H1 (cell line): ENCODE data around the gene EZH1. TPM values are rescaled to one million over a fixed set of nuclear protein-coding genes. Genes with fewer than 3 reads are reported as not detected.
A peak's percentile ranks its signal among the peaks of the same experiment; 100 is the strongest.

Experiments used
- CTCF ChIA-PET: fragments of 300-600 bp; sonication (Branson Sonifier 250); formaldehyde crosslinking; loops from one replicate; lab custom pipeline; 2021; ENCODE audit not compliant: partially characterized antibody; lab: Charles Lee
- POLR2A ChIA-PET: fragments of 300-600 bp; sonication (Branson Sonifier 250); formaldehyde crosslinking; loops from one replicate; lab custom pipeline; 2021; ENCODE audit warnings: inconsistent platforms; ENCODE audit not compliant: partially characterized antibody; lab: Charles Lee
- DNase-seq, 2 experiments: peaks; one replicate each; pipeline versions ENCODE4 v3.0.0 to v3.0.0-alpha.2; 2010 to 2022; ENCODE audit warnings: low spot score in 2 of 2, low read depth in 1 of 2, mixed read lengths in 1 of 2
- FAIRE-seq: peaks from 2 replicates; lab custom pipeline; 2011; peaks lifted over from hg19 to GRCh38; lab: Jason Lieb, UNC
- H2AFZ ChIP-seq: 2 replicates; pipeline ENCODE4 v1.8.1; 2012; ENCODE audit warnings: low read length, inconsistent platforms
- H2AK5ac ChIP-seq: 2 replicates; pipeline ENCODE4 v1.6.1; 2013; ENCODE audit warnings: low read depth, low read length
- H2BK120ac ChIP-seq: replicated peaks from 2 replicates; pipeline ENCODE3; 2013; ENCODE audit warnings: low read depth, low read length, inconsistent platforms
- H2BK12ac ChIP-seq: 2 replicates; pipeline ENCODE4 v1.6.1; 2013; ENCODE audit warnings: low read depth, low read length
- H2BK15ac ChIP-seq: 2 replicates; pipeline ENCODE4 v1.6.1; 2013; ENCODE audit warnings: low read length
- H2BK20ac ChIP-seq: 2 replicates; pipeline ENCODE4 v1.6.1; 2013; ENCODE audit warnings: low read length
- H2BK5ac ChIP-seq: 2 replicates; pipeline ENCODE4 v1.6.1; 2013; ENCODE audit warnings: low read depth, low read length
- H3K14ac ChIP-seq: 2 replicates; pipeline ENCODE4 v1.6.1; 2013; ENCODE audit warnings: inconsistent platforms; ENCODE audit not compliant: insufficient read length
- H3K18ac ChIP-seq: 2 replicates; pipeline ENCODE4 v1.6.1; 2013; ENCODE audit warnings: low read length; ENCODE audit errors: extremely low read depth
- H3K23ac ChIP-seq: 2 replicates; pipeline ENCODE4 v1.6.1; 2013; ENCODE audit warnings: inconsistent platforms; ENCODE audit not compliant: insufficient read length
- H3K23me2 ChIP-seq: 2 replicates; pipeline ENCODE4 v1.6.1; 2013; ENCODE audit warnings: low read depth, low read length
- H3K27ac ChIP-seq: 2 replicates; pipeline ENCODE4 v1.6.1; 2011; ENCODE audit warnings: low read depth, low read length, inconsistent platforms
- H3K27me3 ChIP-seq, 4 experiments: replicated peaks in 1 of 4; 1 replicate in 1 of 4; 2 replicates in 3 of 4; pipeline versions ENCODE4 v1.6.1 to v1.8.1; 2011 to 2013; ENCODE audit warnings: low read length in 3 of 4, mild to moderate bottlenecking in 3 of 4, inconsistent platforms in 2 of 4, mixed read lengths in 2 of 4, moderate library complexity in 1 of 4; ENCODE audit not compliant: control insufficient read depth in 3 of 4, insufficient read depth in 3 of 4; ENCODE audit errors: extremely low read depth in 1 of 4
- H3K36me3 ChIP-seq, 4 experiments: 2 replicates each; pipeline versions ENCODE4 v1.6.1 to v1.8.1; 2011 to 2013; ENCODE audit warnings: mild to moderate bottlenecking in 4 of 4, low read length in 3 of 4, moderate library complexity in 2 of 4, control low read depth in 1 of 4, inconsistent platforms in 1 of 4; ENCODE audit not compliant: insufficient read depth in 4 of 4, control insufficient read depth in 2 of 4
- H3K4ac ChIP-seq: replicated peaks from 2 replicates; pipeline ENCODE3; 2013; ENCODE audit warnings: low read length, low read depth, mixed read lengths, inconsistent platforms; ENCODE audit not compliant: insufficient read length
- H3K4me1 ChIP-seq, 4 experiments: replicated peaks in 1 of 4; 1 replicate in 1 of 4; 2 replicates in 3 of 4; pipeline versions ENCODE4 v1.6.1 to v1.8.1; 2011 to 2013; ENCODE audit warnings: low read length in 3 of 4, inconsistent platforms in 2 of 4, mixed read lengths in 1 of 4; ENCODE audit not compliant: insufficient read depth in 4 of 4, control insufficient read depth in 3 of 4
- H3K4me2 ChIP-seq, 2 experiments: 2 replicates each; pipeline versions ENCODE4 v1.6.1 to v1.8.1; 2011 to 2013; ENCODE audit warnings: low read depth in 2 of 2, low read length in 2 of 2, control low read depth in 1 of 2, inconsistent platforms in 1 of 2, mild to moderate bottlenecking in 1 of 2; ENCODE audit not compliant: insufficient read depth in 1 of 2
- H3K4me3 ChIP-seq, 4 experiments: fragments of 200-600, 300-600 bp in 1 of 4; sonication (generic), shearing (Covaris generic), sonication (Bioruptor Twin) in 1 of 4; 2 replicates each; pipeline versions ENCODE4 v1.5.1 to v1.8.1; 2011 to 2016; ENCODE audit warnings: low read length in 4 of 4, low read depth in 3 of 4, control low read depth in 2 of 4, inconsistent platforms in 2 of 4, mild to moderate bottlenecking in 2 of 4, mixed read lengths in 1 of 4, moderate library complexity in 1 of 4; ENCODE audit not compliant: insufficient read depth in 2 of 4; ENCODE audit errors: extremely low read depth in 1 of 4
- H3K56ac ChIP-seq: replicated peaks from 2 replicates; pipeline ENCODE3; 2013; ENCODE audit warnings: low read depth, mild to moderate bottlenecking, mixed read lengths, low read length, inconsistent platforms; ENCODE audit not compliant: insufficient read length
- H3K79me1 ChIP-seq: 2 replicates; pipeline ENCODE4 v1.6.1; 2013; ENCODE audit warnings: low read depth, low read length, control low read depth
- H3K79me2 ChIP-seq, 2 experiments: 2 replicates each; pipeline versions ENCODE4 v1.6.1 to v1.8.1; 2012 to 2013; ENCODE audit warnings: low read length in 2 of 2, mild to moderate bottlenecking in 2 of 2, inconsistent platforms in 1 of 2; ENCODE audit not compliant: insufficient read depth in 2 of 2, control insufficient read depth in 1 of 2
- H3K9ac ChIP-seq, 4 experiments: replicated peaks in 1 of 4; 1 replicate in 1 of 4; 2 replicates in 3 of 4; pipeline versions ENCODE4 v1.6.1 to v1.8.1; 2011 to 2013; ENCODE audit warnings: low read depth in 3 of 4, low read length in 3 of 4, control low read depth in 2 of 4, mild to moderate bottlenecking in 2 of 4, moderate library complexity in 2 of 4, inconsistent platforms in 1 of 4; ENCODE audit errors: extremely low read depth in 1 of 4
- H3K9me3 ChIP-seq, 2 experiments: 2 replicates each; pipeline versions ENCODE4 v1.6.1 to v1.8.1; 2012 to 2013; ENCODE audit warnings: mild to moderate bottlenecking in 2 of 2, moderate library complexity in 2 of 2, control low read depth in 1 of 2, inconsistent platforms in 1 of 2, low read depth in 1 of 2, low read length in 1 of 2, mixed read lengths in 1 of 2; ENCODE audit not compliant: insufficient read depth in 2 of 2
- H4K20me1 ChIP-seq, 2 experiments: replicated peaks in 1 of 2; 2 replicates each; pipeline versions ENCODE3 to v1.8.1; 2011 to 2013; ENCODE audit warnings: inconsistent platforms in 2 of 2, low read length in 2 of 2, mild to moderate bottlenecking in 1 of 2; ENCODE audit not compliant: insufficient read depth in 2 of 2, control insufficient read depth in 1 of 2
- H4K5ac ChIP-seq: 2 replicates; pipeline ENCODE4 v1.6.1; 2013; ENCODE audit warnings: low read length, low read depth, mixed read lengths, inconsistent platforms; ENCODE audit not compliant: insufficient read length
- H4K8ac ChIP-seq: 2 replicates; pipeline ENCODE4 v1.8.0; 2013; ENCODE audit warnings: mild to moderate bottlenecking, moderate library complexity, low read length, inconsistent platforms; ENCODE audit not compliant: insufficient read depth; ENCODE audit errors: extremely low read depth
- H4K91ac ChIP-seq: replicated peaks from 2 replicates; pipeline ENCODE3; 2013; ENCODE audit warnings: low read length, mixed read lengths, inconsistent platforms; ENCODE audit not compliant: insufficient read length
- CTCF ChIP-seq, 3 experiments: IDR thresholded peaks; 1 replicate in 2 of 3; 2 replicates in 1 of 3; pipeline versions ENCODE4 v1.5.1 to v1.6.1; 2011; ENCODE audit warnings: low read length in 3 of 3, mild to moderate bottlenecking in 3 of 3, inconsistent platforms in 2 of 3, low read depth in 1 of 3, moderate library complexity in 1 of 3; ENCODE audit not compliant: insufficient read depth in 1 of 3; ENCODE audit errors: control extremely low read depth in 1 of 3
- EZH2 ChIP-seq: fragments of 200-600 bp; sonication (generic); IDR thresholded peaks from 2 replicates; pipeline ENCODE4 v1.7.1; 2012; ENCODE audit warnings: low read depth, mild to moderate bottlenecking, moderate library complexity, low read length, inconsistent platforms; ENCODE audit not compliant: severe bottlenecking
- HDAC2 ChIP-seq, 2 experiments: fragments of 300-600 bp in 1 of 2; sonication (generic) in 1 of 2; IDR thresholded peaks; 2 replicates each; pipeline ENCODE4 v1.6.1; 2011 to 2012; ENCODE audit warnings: low read depth in 2 of 2, low read length in 2 of 2, mild to moderate bottlenecking in 2 of 2, moderate library complexity in 2 of 2, borderline replicate concordance in 1 of 2, inconsistent platforms in 1 of 2
- MAFK ChIP-seq: IDR thresholded peaks from 2 replicates; pipeline ENCODE4 v1.6.1; 2012; ENCODE audit warnings: low read depth, mild to moderate bottlenecking, improper control_type of control experiment, low read length
- NANOG ChIP-seq: IDR thresholded peaks from 2 replicates; pipeline ENCODE4 v1.6.1; 2011; ENCODE audit warnings: low read length, low read depth, mild to moderate bottlenecking, inconsistent platforms; ENCODE audit not compliant: insufficient read depth, poor library complexity, severe bottlenecking
- SUZ12 ChIP-seq: fragments of 200-600 bp; sonication (generic); IDR thresholded peaks from 2 replicates; pipeline ENCODE4 v1.6.1; 2012; ENCODE audit warnings: mild to moderate bottlenecking, inconsistent platforms, low read length, moderate library complexity, mixed read lengths
- TEAD4 ChIP-seq: IDR thresholded peaks from 2 replicates; pipeline ENCODE4 v1.6.1; 2012; ENCODE audit warnings: low read depth, low read length, inconsistent platforms, mixed read lengths
- WGBS, 2 experiments: shearing (Covaris generic) in 1 of 2; methylation state at CpG; one replicate each; pipeline versions ENCODE4 v1.1.6 to v1.1.7; 2013 to 2015; ENCODE audit warnings: low lambda C conversion rate in 2 of 2, mixed read lengths in 2 of 2, inconsistent platforms in 1 of 2, low coverage in 1 of 2, missing lambda C conversion rate in 1 of 2; ENCODE audit not compliant: insufficient replicate concordance in 2 of 2, insufficient coverage in 1 of 2, insufficient read length in 1 of 2; ENCODE audit errors: extremely low coverage in 1 of 2, missing lambda C conversion rate in 1 of 2; 5-methylcytosine and 5-hydroxymethylcytosine counted together
- polyA plus RNA-seq, 7 experiments: library from polyadenylated mRNA; depleted of rRNA in 3 of 7; stranded (reverse) in 5 of 7; unstranded in 2 of 7; fragments of >200 nt in 5 of 7; fragments of 200-250 nt in 2 of 7; gene quantifications; 1 replicate in 5 of 7; 2 replicates in 1 of 7; 4 replicates in 1 of 7; pipeline versions ENCODE4 v1.2.1 to v1.2.3, GENCODE V29; 2011 to 2013; ENCODE audit warnings: missing spikeins in 2 of 7, mixed read lengths in 2 of 7
- total RNA-seq: library from RNA; stranded (reverse); fragmentation: NEBNext Ultra II Directional; extraction: Animal tissue kit (Norgen Biotek cat#: 25700); gene quantifications from 2 replicates; pipeline ENCODE4 v1.2.1, GENCODE V29; 2021

Gene EZH1
- total and polyA plus RNA-seq, 2 of the 8 experiments (the other 6 are each of a cell fraction or from before 2014, with no cell fraction given), result 17.4 to 20.8 TPM

- no peak for FAIRE-seq
- Histone ChIP-seq H3K4me2 (peak overlapping the region; percentile 58 to 88), H2AFZ (no peak overlapping the region), H3K36me3 (peaks cover 0 to 11% (median 0%) of the 10 kb centered on the region in 4 experiments; a peak in 3 of 8 replicates), H3K23me2 (peaks cover 31% of the 10 kb centered on the region), H3K4ac (peak overlapping the region; percentile 22), H3K27ac (no peak overlapping the region), H4K91ac (no peak overlapping the region), H3K27me3 (peaks cover 2 to 51% (median 36%) of the 10 kb centered on the region in 4 experiments), H3K9ac (peak overlapping the region in 2 of 4 experiments; percentile 46 to 47; a peak in 4 of 7 replicates), H3K14ac (no peak overlapping the region), H2BK5ac (no peak overlapping the region), H2BK15ac (no peak overlapping the region; the same call in 1 of the 2 replicates), H4K20me1 (peaks cover 3 to 13% of the 10 kb centered on the region in 2 experiments), H3K4me1 (peaks cover 0 to 56% (median 39%) of the 10 kb centered on the region in 4 experiments; a peak in 6 of 7 replicates)
- WGBS, 2 experiments, result 6% methylated on average over 26 of the region's 43 CpGs; no CpG with 5 or more reads in 1 of the 2 experiments
- TF ChIP-seq NANOG (no peak), HDAC2 (IDR thresholded peaks at IDR 0.05; ENCODE audit: borderline replicate concordance in 1 of 2, low read depth in 2 of 2, low read length in 2 of 2) (0 out of 4 replicates have a peak, but pooled peaks of 1 of the 2 experiments have one; percentile 22), CTCF (IDR thresholded peaks at IDR 0.05; ENCODE audit: control extremely low read depth in 1 of 3, insufficient read depth in 1 of 3, low read depth in 1 of 3, low read length in 3 of 3) (no peak), EZH2 (peak; percentile 45), TEAD4 (peak; percentile 65), SUZ12 (peak; percentile 32; the same call in 1 of the 2 replicates), MAFK (no peak)
- TF ChIP-seq, all 59 proteins: peak for 4
- Histone ChIP-seq H3K79me1 (no peaks in the 10 kb centered on the region), H3K56ac (no peak overlapping the region), H2BK12ac (peak overlapping the region; percentile 68; the same call in 1 of the 2 replicates), H3K9me3 (no peaks in the 10 kb centered on the region), H4K5ac (peak overlapping the region; percentile 12), H2BK20ac (no peak overlapping the region; the same call in 1 of the 2 replicates), H3K23ac (no peak overlapping the region), H2BK120ac (no peak overlapping the region), H3K4me3 (peak overlapping the region; percentile 77 to 84 (median 82)), H3K79me2 (no peaks in the 10 kb centered on the region), H3K18ac (peak overlapping the region; percentile 78), H2AK5ac (no peak overlapping the region), H4K8ac (peak overlapping the region; percentile 31; the same call in 1 of the 2 replicates)
- CTCF ChIA-PET, result interaction anchor here (0.7 to 4.3 kb wide), 8 partner anchors 7 to 121 kb away, joined by 3 to 22 read pairs (median 4); partner anchors contain the start of genes CNTNAP1 and TUBG2
- no peak for DNase-seq
- POLR2A ChIA-PET, result interaction anchor here (1.1 to 14.0 kb wide), 8 partner anchors 8 to 322 kb away, joined by 3 to 239 read pairs (median 4); partner anchors contain the start of genes MLX, PSMC3IP, RETREG3 and RPL27
These were observed 68.8 kb downstream of the EZH1 start for GRCh38 chr17:42675965-42676423.
